Hepatocyte (in vitro differentiated cells): ENCODE results near the gene FMOD.

Experiments used
- CTCF ChIP-seq: fragments of 200-600 bp; sonication (generic); IDR thresholded peaks from 2 replicates; pipeline ENCODE4 v1.5.1; 2016; ENCODE audit warnings: antibody characterized with exemption, mild to moderate bottlenecking; ENCODE audit not compliant: poor library complexity
- EZH2 ChIP-seq: fragments of 200-600 bp; sonication (generic); IDR thresholded peaks from 2 replicates; pipeline ENCODE4 v1.6.1; 2016; ENCODE audit warnings: antibody characterized with exemption, mild to moderate bottlenecking, borderline replicate concordance
- EZH2phosphoT487 ChIP-seq: fragments of 200-600 bp; sonication (generic); IDR thresholded peaks from one replicate; pipeline ENCODE4 v1.6.1; 2018; ENCODE audit warnings: antibody characterized with exemption, mild to moderate bottlenecking, low read depth, moderate library complexity; ENCODE audit not compliant: unreplicated experiment, severe bottlenecking

GRCh38 chr1:203360547-203361185 lies 9.7 kb upstream of the FMOD start:
- TF ChIP-seq EZH2phosphoT487: no peak
- no peak for TF ChIP-seq CTCF
- TF ChIP-seq EZH2: no peak
